A549 treated with Hydrocortisone at 1 μM for 4 hours (cell line): ENCODE measurements around the gene CDC7. TPM values are rescaled to one million over a fixed set of nuclear protein-coding genes. Genes with fewer than 3 reads are reported as not detected.

Experiments
- total RNA-seq: library from RNA; stranded (reverse); fragments of 200-300 nt; extraction: Qiagen RNA extraction; gene quantifications from 5 replicates; pipeline ENCODE4 v1.2.3, GENCODE V29; 2022

CDC7 gene
- 4.9 to 6.1 TPM (median 5.4 TPM) in 5 replicates for total RNA-seq

GRCh38 chr1:91500756-91501522 is at the start of gene CDC7:
CDC7 (plus strand) TSS chr1:91500851; CDS start chr1:91501717, 866 bp downstream.

Other genes with a start within 250 kb of the CDC7 start
- 0.06 to 0.07 TPM in 2 of 5 replicates, not detected in the others for gene HFM1, start 96.0 kb upstream of the CDC7 start, total RNA-seq